Smooth muscle cell (in vitro differentiated cells): ENCODE measurements around the gene RBL1. TPM values are rescaled to one million over a fixed set of nuclear protein-coding genes. Genes with fewer than 3 reads are reported as not detected.

Source experiments
- DNase-seq: peaks from one replicate; lab custom pipeline; 2025; ENCODE audit not compliant: unreplicated experiment; lab: John Stamatoyannopoulos, UW
- H2AFZ ChIP-seq: fragments of 200-600 bp; sonication (generic); 2 replicates; pipeline ENCODE4 v1.6.0; 2016; ENCODE audit warnings: antibody characterized with exemption, low read depth, mild to moderate bottlenecking
- H3F3A ChIP-seq: fragments of 200-600 bp; sonication (generic); 2 replicates; pipeline ENCODE4 v1.6.0; 2017; ENCODE audit warnings: antibody characterized with exemption, low read depth
- H3K27ac ChIP-seq: fragments of 200-600 bp; sonication (generic); 2 replicates; pipeline ENCODE4 v1.5.1; 2016; ENCODE audit warnings: low read depth, mild to moderate bottlenecking
- H3K27me3 ChIP-seq: fragments of 200-600 bp; sonication (generic); 2 replicates; pipeline ENCODE4 v1.6.1; 2016; ENCODE audit warnings: low read depth, mild to moderate bottlenecking
- H3K36me3 ChIP-seq: fragments of 200-600 bp; sonication (generic); 2 replicates; pipeline ENCODE4 v1.5.1; 2016; ENCODE audit warnings: low read depth
- H3K4me1 ChIP-seq: fragments of 200-600 bp; sonication (generic); 2 replicates; pipeline ENCODE4 v1.5.1; 2016; ENCODE audit warnings: low read depth
- H3K4me2 ChIP-seq: fragments of 200-600 bp; sonication (generic); 2 replicates; pipeline ENCODE4 v1.6.0; 2016; ENCODE audit warnings: mild to moderate bottlenecking
- H3K4me3 ChIP-seq: fragments of 200-600 bp; sonication (generic); 2 replicates; pipeline ENCODE4 v1.5.1; 2016; ENCODE audit warnings: mild to moderate bottlenecking
- H3K79me2 ChIP-seq: fragments of 200-600 bp; sonication (generic); 2 replicates; pipeline ENCODE4 v1.6.0; 2016; ENCODE audit warnings: low read depth, mild to moderate bottlenecking
- H3K9ac ChIP-seq: fragments of 200-600 bp; sonication (generic); 2 replicates; pipeline ENCODE4 v1.6.0; 2016; ENCODE audit warnings: low read depth
- H3K9me3 ChIP-seq: fragments of 200-600 bp; sonication (generic); replicated peaks from 2 replicates; pipeline ENCODE4 v1.5.1; 2016; ENCODE audit warnings: low read depth
- H4K20me1 ChIP-seq: fragments of 200-600 bp; sonication (generic); 2 replicates; pipeline ENCODE4 v1.6.0; 2016; ENCODE audit warnings: low read depth
- CTCF ChIP-seq: fragments of 200-600 bp; sonication (generic); IDR thresholded peaks from 2 replicates; pipeline ENCODE4 v1.5.1; 2017; ENCODE audit warnings: borderline replicate concordance, mild to moderate bottlenecking, antibody characterized with exemption; ENCODE audit not compliant: insufficient read depth, poor library complexity, severe bottlenecking
- WGBS: methylation state at CpG from one replicate; pipeline ENCODE4 v1.1.7; 2016; ENCODE audit warnings: low lambda C conversion rate; 5-methylcytosine and 5-hydroxymethylcytosine counted together
- polyA plus RNA-seq: library from polyadenylated mRNA; unstranded; fragments of >200 nt; fragmentation: Nextera tagmentation; extraction: Ambion mirVana; gene quantifications from 2 replicates; pipeline ENCODE4 v1.2.1, GENCODE V29; 2016
- total RNA-seq: library from RNA; depleted of rRNA; stranded (reverse); fragments of >200 nt; gene quantifications from 2 replicates; pipeline ENCODE4 v1.2.3, GENCODE V29; 2014

Gene RBL1
- total and polyA plus RNA-seq, 2 experiments from 2014 or later: 2.3 to 6.4 TPM

- Histone ChIP-seq H3K9ac (no peak overlapping the region), H3K9me3 (no peaks in the 10 kb centered on the region), H3K36me3 (no peaks in the 10 kb centered on the region), H4K20me1 (no peaks in the 10 kb centered on the region), H3K4me3 (no peak overlapping the region), H3K4me1 (no peaks in the 10 kb centered on the region), H2AFZ (no peak overlapping the region), H3K79me2 (no peaks in the 10 kb centered on the region), H3K27me3 (no peaks in the 10 kb centered on the region), H3K27ac (no peak overlapping the region), H3K4me2 (no peak overlapping the region), H3F3A (no peaks in the 10 kb centered on the region)
- no peak for DNase-seq
- TF ChIP-seq CTCF: no peak
- 94% methylated on average over 3 of the region's 3 CpGs for WGBS
These were observed 121.1 kb downstream of the RBL1 start for GRCh38 chr20:36974660-36975059.

- Histone ChIP-seq H3K4me2 (no peak overlapping the region), H3F3A (no peaks in the 10 kb centered on the region), H2AFZ (no peak overlapping the region), H3K9ac (no peak overlapping the region), H3K4me1 (no peaks in the 10 kb centered on the region), H3K27me3 (no peaks in the 10 kb centered on the region), H3K4me3 (no peak overlapping the region), H3K79me2 (no peaks in the 10 kb centered on the region), H3K27ac (no peak overlapping the region), H4K20me1 (no peaks in the 10 kb centered on the region), H3K9me3 (no peaks in the 10 kb centered on the region), H3K36me3 (no peaks in the 10 kb centered on the region)
- no peak for DNase-seq
- no peak for TF ChIP-seq CTCF
- 67% methylated on average over 1 of the region's 1 CpG for WGBS
These were observed 124.7 kb downstream of the RBL1 start for GRCh38 chr20:36971103-36971502.

- no peak for DNase-seq
- Histone ChIP-seq H3K36me3 (no peaks in the 10 kb centered on the region), H3K4me3 (no peak overlapping the region), H2AFZ (no peak overlapping the region), H3F3A (no peaks in the 10 kb centered on the region), H4K20me1 (no peaks in the 10 kb centered on the region), H3K9me3 (no peaks in the 10 kb centered on the region), H3K4me1 (no peaks in the 10 kb centered on the region), H3K27me3 (no peaks in the 10 kb centered on the region), H3K79me2 (no peaks in the 10 kb centered on the region), H3K27ac (no peak overlapping the region), H3K9ac (no peak overlapping the region), H3K4me2 (no peak overlapping the region)
- TF ChIP-seq CTCF: no peak
- 79% methylated on average over 10 of the region's 10 CpGs for WGBS
These were observed 126.2 kb downstream of the RBL1 start for GRCh38 chr20:36969478-36970186.

- H3K9me3 ChIP-seq: no peaks in the 10 kb centered on the region
- no peaks in the 10 kb centered on the region for H3K36me3 ChIP-seq
- H3K79me2 ChIP-seq: no peaks in the 10 kb centered on the region
- H4K20me1 ChIP-seq: no peaks in the 10 kb centered on the region
- no peak overlapping the region for H3K27ac ChIP-seq
- 91% methylated on average over 4 of the region's 4 CpGs for WGBS
- H3K4me3 ChIP-seq: no peak overlapping the region
- no peak overlapping the region for H3K9ac ChIP-seq
- no peak for DNase-seq
- TF ChIP-seq CTCF: no peak
- H3K27me3 ChIP-seq: no peaks in the 10 kb centered on the region
- no peak overlapping the region for H3K4me2 ChIP-seq
- H3F3A ChIP-seq: no peaks in the 10 kb centered on the region
- no peak overlapping the region for H2AFZ ChIP-seq
- no peaks in the 10 kb centered on the region for H3K4me1 ChIP-seq
These were observed 126.7 kb downstream of the RBL1 start for GRCh38 chr20:36969051-36969450.
